Neuronal stem cell (in vitro differentiated cells): ENCODE results near the gene SAPCD2.

Experiments
- DNase-seq: peaks from one replicate; pipeline ENCODE4 v3.0.0-alpha.2; 2013; ENCODE audit warnings: low spot score
- H2AFZ ChIP-seq: one replicate; pipeline ENCODE4 v1.6.1; 2013; ENCODE audit warnings: mild to moderate bottlenecking, low read length, inconsistent platforms
- H2AK5ac ChIP-seq: 2 replicates; pipeline ENCODE4 v1.6.1; 2013; ENCODE audit warnings: low read depth, mild to moderate bottlenecking, inconsistent platforms, low read length, moderate library complexity, mixed read lengths
- H2BK120ac ChIP-seq: 2 replicates; pipeline ENCODE4 v1.6.1; 2013; ENCODE audit warnings: low read depth, mild to moderate bottlenecking, inconsistent platforms, low read length, moderate library complexity, mixed read lengths
- H2BK12ac ChIP-seq: one replicate; pipeline ENCODE4 v1.6.1; 2013; ENCODE audit warnings: low read length, inconsistent platforms
- H2BK15ac ChIP-seq: 2 replicates; pipeline ENCODE4 v1.6.1; 2013; ENCODE audit warnings: mild to moderate bottlenecking, low read length, inconsistent platforms, mixed read lengths
- H2BK5ac ChIP-seq: one replicate; pipeline ENCODE4 v1.6.1; 2013; ENCODE audit warnings: inconsistent platforms, mild to moderate bottlenecking, low read length, moderate library complexity
- H3K14ac ChIP-seq: one replicate; pipeline ENCODE4 v1.6.1; 2013; ENCODE audit warnings: low read length, inconsistent platforms
- H3K18ac ChIP-seq: 2 replicates; pipeline ENCODE4 v1.6.1; 2013; ENCODE audit warnings: low read length, inconsistent platforms
- H3K23ac ChIP-seq: 2 replicates; pipeline ENCODE4 v1.6.1; 2013; ENCODE audit warnings: low read depth, mild to moderate bottlenecking, mixed read lengths, low read length, inconsistent platforms; ENCODE audit not compliant: poor library complexity
- H3K27ac ChIP-seq: replicated peaks from 3 replicates; pipeline ENCODE4 v1.5.1; 2013; ENCODE audit warnings: low read length, inconsistent platforms
- H3K27me3 ChIP-seq, 3 experiments: 2 replicates each; pipeline ENCODE4 v1.6.1; 2013; ENCODE audit warnings: low read length in 3 of 3, mild to moderate bottlenecking in 2 of 3, inconsistent platforms in 1 of 3, low read depth in 1 of 3, mixed read lengths in 1 of 3, moderate library complexity in 1 of 3; ENCODE audit not compliant: control insufficient read depth in 3 of 3, insufficient read depth in 3 of 3
- H3K36me3 ChIP-seq, 2 donors: replicated peaks in 1 of 2; 2 replicates each; pipeline ENCODE4 v1.6.1; 2013; ENCODE audit warnings: low read length in 2 of 2; ENCODE audit not compliant: control insufficient read depth in 2 of 2, insufficient read depth in 2 of 2
- H3K4ac ChIP-seq: 2 replicates; pipeline ENCODE4 v1.6.1; 2013; ENCODE audit warnings: inconsistent platforms, mild to moderate bottlenecking, low read length, moderate library complexity
- H3K4me1 ChIP-seq, 2 donors: 1 replicate in 1 of 2; 2 replicates in 1 of 2; pipeline ENCODE4 v1.6.1; 2013; ENCODE audit warnings: low read length in 2 of 2, low read depth in 1 of 2; ENCODE audit not compliant: control insufficient read depth in 2 of 2, insufficient read depth in 1 of 2
- H3K4me2 ChIP-seq: one replicate; pipeline ENCODE4 v1.6.1; 2013; ENCODE audit warnings: mild to moderate bottlenecking, low read length, inconsistent platforms; ENCODE audit not compliant: insufficient read depth, poor library complexity, severe bottlenecking
- H3K4me3 ChIP-seq, 2 donors: 2 replicates each; pipeline ENCODE4 v1.5.1; 2013; ENCODE audit warnings: low read length in 2 of 2, mild to moderate bottlenecking in 2 of 2, inconsistent platforms in 1 of 2, moderate library complexity in 1 of 2
- H3K79me1 ChIP-seq: one replicate; pipeline ENCODE4 v1.6.1; 2013; ENCODE audit warnings: low read depth, mild to moderate bottlenecking, inconsistent platforms, low read length, moderate library complexity
- H3K9ac ChIP-seq: one replicate; pipeline ENCODE4 v1.6.1; 2013; ENCODE audit warnings: mild to moderate bottlenecking, low read depth, low read length, inconsistent platforms; ENCODE audit not compliant: poor library complexity
- H3K9me3 ChIP-seq, 2 donors: replicated peaks in 1 of 2; 2 replicates each; pipeline versions ENCODE3 to v1.6.1; 2013; ENCODE audit warnings: low read length in 2 of 2, mild to moderate bottlenecking in 2 of 2, inconsistent platforms in 1 of 2, low read depth in 1 of 2, mixed read lengths in 1 of 2, moderate library complexity in 1 of 2; ENCODE audit not compliant: control insufficient read depth in 2 of 2, insufficient read depth in 1 of 2
- H4K8ac ChIP-seq: one replicate; pipeline ENCODE4 v1.6.1; 2013; ENCODE audit warnings: low read depth, mild to moderate bottlenecking, inconsistent platforms, low read length, moderate library complexity
- H4K91ac ChIP-seq: one replicate; pipeline ENCODE4 v1.6.1; 2013; ENCODE audit warnings: low read length, low read depth, mild to moderate bottlenecking, inconsistent platforms; ENCODE audit not compliant: poor library complexity
- WGBS, 2 donors: extraction: QIAGEN DNeasy Blood & Tissue Kit; methylation state at CpG; one replicate each; pipeline ENCODE4 v1.1.7; 2013; ENCODE audit warnings: missing lambda C conversion rate in 2 of 2, mixed read lengths in 1 of 2; ENCODE audit not compliant: insufficient read length in 2 of 2, insufficient replicate concordance in 1 of 2; ENCODE audit errors: extremely low coverage in 2 of 2; 5-methylcytosine and 5-hydroxymethylcytosine counted together

SAPCD2 gene

GRCh38 chr9:137026384-137026783 is 44.0 kb downstream of the SAPCD2 start:
- no peak overlapping the region for H2BK120ac ChIP-seq
- H2BK5ac ChIP-seq = peak overlapping the region; percentile 0
- H3K23ac ChIP-seq = peak overlapping the region; percentile 60
- H2AFZ ChIP-seq = no peak overlapping the region
- H2BK15ac ChIP-seq = peak overlapping the region; percentile 0
- no peak overlapping the region for H4K8ac ChIP-seq
- no peak overlapping the region for H2BK12ac ChIP-seq
- H3K4me3 ChIP-seq = peak overlapping the region in 1 of 2 donors; percentile 67
- no CpG with 5 or more reads among the region's 2 CpGs for WGBS, 2 donors
- no peak overlapping the region for H3K4me2 ChIP-seq
- peaks cover 19% of the 10 kb centered on the region for H3K79me1 ChIP-seq
- H3K27ac ChIP-seq = no peak overlapping the region
- H3K27me3 ChIP-seq = peaks cover 0 to 10% (median 0%) of the 10 kb centered on the region in 3 experiments
- no peak overlapping the region for H3K18ac ChIP-seq
- H2AK5ac ChIP-seq = peak overlapping the region; percentile 6
- peaks cover 0 to 5% of the 10 kb centered on the region in 2 donors for H3K36me3 ChIP-seq
- H4K91ac ChIP-seq = no peak overlapping the region
- H3K9ac ChIP-seq = peak overlapping the region; percentile 44
- H3K9me3 ChIP-seq = no peaks in the 10 kb centered on the region
- no peak overlapping the region for H3K14ac ChIP-seq
- DNase-seq = no peak
- H3K4ac ChIP-seq = peak overlapping the region; percentile 76
- H3K4me1 ChIP-seq = peaks cover 29 to 42% of the 10 kb centered on the region in 2 donors

- Histone ChIP-seq H3K36me3 (peaks cover 0 to 5% of the 10 kb centered on the region in 2 donors), H2BK5ac (peak overlapping the region; percentile 71), H3K27me3 (peaks cover 0 to 10% (median 0%) of the 10 kb centered on the region in 3 experiments), H3K9me3 (no peaks in the 10 kb centered on the region), H3K4me3 (no peak overlapping the region), H2BK120ac (peak overlapping the region; percentile 72), H2BK15ac (peak overlapping the region; percentile 0), H3K4ac (peak overlapping the region; percentile 53), H3K23ac (peak overlapping the region; percentile 60), H4K91ac (no peak overlapping the region), H3K14ac (peak overlapping the region; percentile 56), H3K27ac (no peak overlapping the region), H2AK5ac (peak overlapping the region; percentile 6), H2AFZ (no peak overlapping the region), H3K79me1 (peaks cover 19% of the 10 kb centered on the region), H4K8ac (no peak overlapping the region), H2BK12ac (no peak overlapping the region), H3K4me2 (no peak overlapping the region), H3K9ac (peak overlapping the region; percentile 77), H3K4me1 (peaks cover 29 to 42% of the 10 kb centered on the region in 2 donors), H3K18ac (peak overlapping the region; percentile 74)
- DNase-seq = no peak
- no CpG with 5 or more reads among the region's 21 CpGs for WGBS, 2 donors
These were observed 44.8 kb downstream of the SAPCD2 start for GRCh38 chr9:137025517-137025966.

- Histone ChIP-seq H3K9ac (peak overlapping the region; percentile 88), H3K9me3 (no peaks in the 10 kb centered on the region), H2BK12ac (no peak overlapping the region), H3K18ac (peak overlapping the region; percentile 85), H4K8ac (no peak overlapping the region), H2BK15ac (peak overlapping the region; percentile 87), H3K27ac (peak overlapping the region; percentile 35), H3K4me3 (no peak overlapping the region), H4K91ac (no peak overlapping the region), H3K79me1 (peaks cover 20% of the 10 kb centered on the region), H2AFZ (no peak overlapping the region), H3K27me3 (peaks cover 0 to 3% (median 0%) of the 10 kb centered on the region in 3 experiments), H3K36me3 (peaks cover 0 to 5% of the 10 kb centered on the region in 2 donors), H2BK120ac (no peak overlapping the region), H3K14ac (peak overlapping the region; percentile 97), H3K4me2 (no peak overlapping the region), H2BK5ac (peak overlapping the region; percentile 53), H3K23ac (peak overlapping the region; percentile 89), H3K4me1 (peaks cover 24 to 34% of the 10 kb centered on the region in 2 donors), H3K4ac (peak overlapping the region; percentile 53), H2AK5ac (peak overlapping the region; percentile 81)
- no CpG with 5 or more reads among the region's 15 CpGs for WGBS, 2 donors
- DNase-seq = no peak
These were observed 46.8 kb downstream of the SAPCD2 start for GRCh38 chr9:137023583-137023991.

- H3K36me3 ChIP-seq = peaks cover 0 to 5% of the 10 kb centered on the region in 2 donors
- no peak overlapping the region for H3K4me2 ChIP-seq
- H2AFZ ChIP-seq = no peak overlapping the region
- H2BK120ac ChIP-seq = no peak overlapping the region
- H4K8ac ChIP-seq = no peak overlapping the region
- peak overlapping the region; percentile 97 for H3K14ac ChIP-seq
- no peak overlapping the region for H3K27ac ChIP-seq
- no peak overlapping the region for H3K4me3 ChIP-seq
- peak overlapping the region; percentile 87 for H2BK15ac ChIP-seq
- no peaks in the 10 kb centered on the region for H3K27me3 ChIP-seq
- H3K4me1 ChIP-seq = peaks cover 23 to 32% of the 10 kb centered on the region in 2 donors
- H2BK12ac ChIP-seq = no peak overlapping the region
- DNase-seq = peak; percentile 45
- H2BK5ac ChIP-seq = peak overlapping the region; percentile 53
- H3K18ac ChIP-seq = peak overlapping the region; percentile 85
- WGBS, 2 donors = no CpG with 5 or more reads among the region's 7 CpGs
- peak overlapping the region; percentile 88 for H3K9ac ChIP-seq
- H3K79me1 ChIP-seq = peaks cover 20% of the 10 kb centered on the region
- H3K4ac ChIP-seq = no peak overlapping the region
- peak overlapping the region; percentile 81 for H2AK5ac ChIP-seq
- H3K23ac ChIP-seq = peak overlapping the region; percentile 67
- no peaks in the 10 kb centered on the region for H3K9me3 ChIP-seq
- no peak overlapping the region for H4K91ac ChIP-seq
These were observed 47.2 kb downstream of the SAPCD2 start for GRCh38 chr9:137023157-137023556.
